ENCODE measurements around the gene IER5L.
A peak's percentile ranks its signal among the peaks of the same experiment; 100 is the strongest.

The IER5L gene

GRCh38 chr9:129185402-129185801, 7.3 kb upstream of the IER5L start:
- no peaks in the 10 kb centered on the region for H3K36me3 ChIP-seq (ENCODE audit: control insufficient read depth in 2 of 2, insufficient read depth in 1 of 2, low read length in 2 of 2)
- CTCF ChIA-PET = interaction anchor here (2.1 kb wide), 1 partner anchor 11 kb away, joined by 14 read pairs; no protein-coding TSS in a partner anchor
- H3K4me1 ChIP-seq (ENCODE audit: control insufficient read depth, insufficient read depth, low read length) = no peaks in the 10 kb centered on the region
- TF ChIP-seq ZSCAN4 (tag by site-specific recombination; IDR thresholded peaks at IDR 0.05) = peak; percentile 99
- TF ChIP-seq ZNF473 (tag by site-specific recombination; IDR thresholded peaks at IDR 0.05) = no peak
- TF ChIP-seq BCL6B (tag by site-specific recombination; IDR thresholded peaks at IDR 0.05) = 0 out of 2 replicates have a peak, but pooled peaks have one; percentile 6
- no peak for TF ChIP-seq ZNF335 (tag by site-specific recombination; conservative IDR thresholded peaks at IDR 0.05)
- peak; percentile 64 for TF ChIP-seq ZNF18 (tag by site-specific recombination; IDR thresholded peaks at IDR 0.05)
- peak; percentile 40; the same call in 1 of the 2 replicates for TF ChIP-seq ZBTB48 (tag by site-specific recombination; IDR thresholded peaks at IDR 0.05)
- TF ChIP-seq ZNF658 (tag by site-specific recombination; IDR thresholded peaks at IDR 0.05) = 0 out of 2 replicates have a peak, but pooled peaks have one; percentile 46
- H3K4me3 ChIP-seq (ENCODE audit: low read depth, low read length) = no peak overlapping the region
- H3K9me3 ChIP-seq (ENCODE audit: control insufficient read depth, insufficient read depth, low read depth, low read length) = no peaks in the 10 kb centered on the region
- POLR2A ChIA-PET = no interaction called here
- no peak overlapping the region for H3K27ac ChIP-seq (ENCODE audit: extremely low read depth, low read depth, low read length)

GRCh38 chr9:129184596-129185122, 6.6 kb upstream of the IER5L start:
- Histone ChIP-seq H3K36me3 (ENCODE audit: control insufficient read depth in 2 of 2, insufficient read depth in 1 of 2, low read length in 2 of 2) (no peaks in the 10 kb centered on the region), H3K27ac (ENCODE audit: extremely low read depth, low read depth, low read length) (no peak overlapping the region), H3K4me3 (ENCODE audit: low read depth, low read length) (no peak overlapping the region), H3K9me3 (ENCODE audit: control insufficient read depth, insufficient read depth, low read depth, low read length) (no peaks in the 10 kb centered on the region), H3K4me1 (ENCODE audit: control insufficient read depth, insufficient read depth, low read length) (no peaks in the 10 kb centered on the region)
- POLR2A ChIA-PET = interaction anchor here (0.6 to 1.3 kb wide), 2 partner anchors 8 to 1672 kb away, joined by 4 to 5 read pairs; no protein-coding TSS in a partner anchor
- TF ChIP-seq ZBTB10 (tag by site-specific recombination; IDR thresholded peaks at IDR 0.05) (no peak), ZNF488 (tag by site-specific recombination; IDR thresholded peaks at IDR 0.05) (no peak), ZNF707 (tag by site-specific recombination; IDR thresholded peaks at IDR 0.05) (no peak), ZNF214 (tag by site-specific recombination; IDR thresholded peaks at IDR 0.05; ENCODE audit: borderline replicate concordance) (no peak)
- CTCF ChIA-PET = interaction anchor here (2.1 kb wide), 1 partner anchor 10 kb away, joined by 14 read pairs; no protein-coding TSS in a partner anchor

- POLR2A ChIA-PET = interaction anchor here (0.6 to 1.3 kb wide), 2 partner anchors 9 to 1672 kb away, joined by 4 to 5 read pairs; no protein-coding TSS in a partner anchor
- no peaks in the 10 kb centered on the region for H3K36me3 ChIP-seq (ENCODE audit: control insufficient read depth in 2 of 2, insufficient read depth in 1 of 2, low read length in 2 of 2)
- TF ChIP-seq MEIS1 (CRISPR knock-in tag; IDR thresholded peaks at IDR 0.05; ENCODE audit: borderline replicate concordance) = no peak
- TF ChIP-seq ZNF362 (tag by site-specific recombination; IDR thresholded peaks at IDR 0.05) = no peak
- no peak for TF ChIP-seq BCL6B (tag by site-specific recombination; IDR thresholded peaks at IDR 0.05)
- TF ChIP-seq REPIN1 (tag by site-specific recombination; IDR thresholded peaks at IDR 0.05; ENCODE audit: low read depth) = no peak
- no peak for TF ChIP-seq ZNF350 (tag by site-specific recombination; IDR thresholded peaks at IDR 0.05)
- TF ChIP-seq KLF8 (tag by site-specific recombination; IDR thresholded peaks at IDR 0.05) = no peak
- no peak for TF ChIP-seq ZNF670 (tag by site-specific recombination; IDR thresholded peaks at IDR 0.05; ENCODE audit: low read depth)
- no peak for TF ChIP-seq ZNF133 (tag by site-specific recombination; IDR thresholded peaks at IDR 0.05)
- TF ChIP-seq ZBTB20 (tag by site-specific recombination; IDR thresholded peaks at IDR 0.05) = no peak
- no peak for TF ChIP-seq ZBTB21 (tag by site-specific recombination; IDR thresholded peaks at IDR 0.05)
- TF ChIP-seq ZIC2 (tag by site-specific recombination; IDR thresholded peaks at IDR 0.05) = no peak
Observed at GRCh38 chr9:129184219-129184524, 6.1 kb upstream of the IER5L start.

More at GRCh38 chr9:129184219-129184524, 6.1 kb upstream of the IER5L start:
- Histone ChIP-seq H3K4me1 (ENCODE audit: control insufficient read depth, insufficient read depth, low read length) (no peaks in the 10 kb centered on the region), H3K4me3 (ENCODE audit: low read depth, low read length) (no peak overlapping the region), H3K9me3 (ENCODE audit: control insufficient read depth, insufficient read depth, low read depth, low read length) (no peaks in the 10 kb centered on the region), H3K27ac (ENCODE audit: extremely low read depth, low read depth, low read length) (no peak overlapping the region)
- CTCF ChIA-PET = interaction anchor here (2.1 kb wide), 1 partner anchor 10 kb away, joined by 14 read pairs; no protein-coding TSS in a partner anchor
